HG02973 (cell line): ENCODE measurements around the gene PDE9A.
"Not testable (repeated sequence)": the region's sequence is repeated elsewhere in the genome, so short reads cannot be mapped to it uniquely, and the experiment has no call there.

Source experiments
- ATAC-seq: cut with Tn5 transposase; IDR thresholded peaks from one replicate; pipeline ENCODE4 v1.9.1; 2021; ENCODE audit warnings: moderate library complexity; ENCODE audit not compliant: unreplicated experiment

Gene PDE9A

GRCh38 chr21:42653231-42654061 is at the start of gene PDE9A:
Gene PDE9A (plus strand): TSS chr21:42653621. CDS start chr21:42653815, 194 bp downstream.
- ATAC-seq = no peak

GRCh38 chr21:42607102-42607501 is 46.3 kb upstream of the PDE9A start:
- ATAC-seq = no peak

GRCh38 chr21:42607525-42608102 is 45.8 kb upstream of the PDE9A start:
- ATAC-seq = no peak

- no peak for ATAC-seq
Measured at GRCh38 chr21:42608446-42608845, 45.0 kb upstream of the PDE9A start.

GRCh38 chr21:42609811-42610210 is 43.6 kb upstream of the PDE9A start:
- no peak for ATAC-seq

GRCh38 chr21:42611852-42612251 is 41.6 kb upstream of the PDE9A start:
- no peak for ATAC-seq

- no peak for ATAC-seq
Measured at GRCh38 chr21:42612390-42612789, 41.0 kb upstream of the PDE9A start.

- no peak for ATAC-seq
Measured at GRCh38 chr21:42613756-42614155, 39.7 kb upstream of the PDE9A start.

- no peak for ATAC-seq
Measured at GRCh38 chr21:42614396-42614795, 39.0 kb upstream of the PDE9A start.

- ATAC-seq = no peak
Measured at GRCh38 chr21:42614811-42615351, 38.5 kb upstream of the PDE9A start.

GRCh38 chr21:42615377-42615776 is 38.0 kb upstream of the PDE9A start:
- not testable (repeated sequence) for ATAC-seq

GRCh38 chr21:42615924-42616323 is 37.5 kb upstream of the PDE9A start:
- no peak for ATAC-seq

- no peak for ATAC-seq
Measured at GRCh38 chr21:42616446-42616845, 37.0 kb upstream of the PDE9A start.

GRCh38 chr21:42616941-42617340 is 36.5 kb upstream of the PDE9A start:
- ATAC-seq = no peak

- ATAC-seq = no peak
Measured at GRCh38 chr21:42617486-42617885, 35.9 kb upstream of the PDE9A start.

- ATAC-seq = no peak
Measured at GRCh38 chr21:42618707-42619102, 34.7 kb upstream of the PDE9A start.

GRCh38 chr21:42619166-42619565 is 34.3 kb upstream of the PDE9A start:
- ATAC-seq = no peak

- ATAC-seq = no peak
Measured at GRCh38 chr21:42619841-42620240, 33.6 kb upstream of the PDE9A start.

GRCh38 chr21:42621166-42621818 is 32.1 kb upstream of the PDE9A start:
- no peak for ATAC-seq

GRCh38 chr21:42621819-42622177 is 31.6 kb upstream of the PDE9A start:
- ATAC-seq = no peak

- no peak for ATAC-seq
Measured at GRCh38 chr21:42622284-42622683, 31.1 kb upstream of the PDE9A start.

- ATAC-seq = no peak
Measured at GRCh38 chr21:42623694-42624093, 29.7 kb upstream of the PDE9A start.
